HEK293 (cell line): Measurements from ENCODE around the gene ADAT2.

Source experiments
- ZNF747 ChIP-seq: fragments of 450-650 bp; formaldehyde crosslinking; IDR thresholded peaks from 2 replicates; pipeline ENCODE4 v1.5.1; 2016; ENCODE audit warnings: missing biosample characterization, missing genetic modification characterization
- ZSCAN16 ChIP-seq: fragments of 450-650 bp; formaldehyde crosslinking; IDR thresholded peaks from 2 replicates; pipeline ENCODE4 v1.5.1; 2016; ENCODE audit warnings: missing biosample characterization, missing genetic modification characterization
- TF ChIP-seq, protein P1 (sequence below): fragments of 450-650 bp; formaldehyde crosslinking; IDR thresholded peaks from 2 replicates; pipeline ENCODE4 v1.5.1; 2016; ENCODE audit warnings: missing biosample characterization, missing genetic modification characterization
- TF ChIP-seq, protein P2 (sequence below): fragments of 450-650 bp; formaldehyde crosslinking; IDR thresholded peaks from 2 replicates; pipeline ENCODE4 v1.5.1; 2016; ENCODE audit warnings: missing biosample characterization, missing genetic modification characterization

DNA sequence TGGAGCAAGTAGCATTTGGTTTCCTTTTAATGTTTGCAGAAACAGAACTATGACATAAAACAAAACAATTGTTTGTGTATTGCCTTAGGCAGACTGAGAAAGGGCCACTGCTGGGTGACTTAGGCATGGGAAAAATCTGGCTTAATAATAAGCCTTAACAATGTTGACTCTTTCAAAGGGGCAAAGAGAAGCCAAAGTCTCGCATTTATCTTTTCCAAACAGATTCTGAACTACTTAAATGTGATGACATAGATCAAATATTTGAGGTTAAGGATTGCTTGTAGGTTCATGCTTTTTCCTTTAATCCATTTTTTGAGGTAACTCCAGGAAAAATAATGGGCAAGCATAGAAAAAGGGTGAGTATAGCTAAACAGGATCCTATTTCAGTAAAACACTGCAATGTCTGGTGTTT is 39.6 kb downstream of the ADAT2 start:
- TF ChIP-seq ZSCAN16 (tag by site-specific recombination) (no peak), ZNF747 (tag by site-specific recombination) (no peak)
- TF ChIP-seq, protein P1, sequence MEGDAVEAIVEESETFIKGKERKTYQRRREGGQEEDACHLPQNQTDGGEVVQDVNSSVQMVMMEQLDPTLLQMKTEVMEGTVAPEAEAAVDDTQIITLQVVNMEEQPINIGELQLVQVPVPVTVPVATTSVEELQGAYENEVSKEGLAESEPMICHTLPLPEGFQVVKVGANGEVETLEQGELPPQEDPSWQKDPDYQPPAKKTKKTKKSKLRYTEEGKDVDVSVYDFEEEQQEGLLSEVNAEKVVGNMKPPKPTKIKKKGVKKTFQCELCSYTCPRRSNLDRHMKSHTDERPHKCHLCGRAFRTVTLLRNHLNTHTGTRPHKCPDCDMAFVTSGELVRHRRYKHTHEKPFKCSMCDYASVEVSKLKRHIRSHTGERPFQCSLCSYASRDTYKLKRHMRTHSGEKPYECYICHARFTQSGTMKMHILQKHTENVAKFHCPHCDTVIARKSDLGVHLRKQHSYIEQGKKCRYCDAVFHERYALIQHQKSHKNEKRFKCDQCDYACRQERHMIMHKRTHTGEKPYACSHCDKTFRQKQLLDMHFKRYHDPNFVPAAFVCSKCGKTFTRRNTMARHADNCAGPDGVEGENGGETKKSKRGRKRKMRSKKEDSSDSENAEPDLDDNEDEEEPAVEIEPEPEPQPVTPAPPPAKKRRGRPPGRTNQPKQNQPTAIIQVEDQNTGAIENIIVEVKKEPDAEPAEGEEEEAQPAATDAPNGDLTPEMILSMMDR (tag by site-specific recombination), result no peak
- TF ChIP-seq, protein P2, sequence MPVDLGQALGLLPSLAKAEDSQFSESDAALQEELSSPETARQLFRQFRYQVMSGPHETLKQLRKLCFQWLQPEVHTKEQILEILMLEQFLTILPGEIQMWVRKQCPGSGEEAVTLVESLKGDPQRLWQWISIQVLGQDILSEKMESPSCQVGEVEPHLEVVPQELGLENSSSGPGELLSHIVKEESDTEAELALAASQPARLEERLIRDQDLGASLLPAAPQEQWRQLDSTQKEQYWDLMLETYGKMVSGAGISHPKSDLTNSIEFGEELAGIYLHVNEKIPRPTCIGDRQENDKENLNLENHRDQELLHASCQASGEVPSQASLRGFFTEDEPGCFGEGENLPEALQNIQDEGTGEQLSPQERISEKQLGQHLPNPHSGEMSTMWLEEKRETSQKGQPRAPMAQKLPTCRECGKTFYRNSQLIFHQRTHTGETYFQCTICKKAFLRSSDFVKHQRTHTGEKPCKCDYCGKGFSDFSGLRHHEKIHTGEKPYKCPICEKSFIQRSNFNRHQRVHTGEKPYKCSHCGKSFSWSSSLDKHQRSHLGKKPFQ (tag by site-specific recombination), result no peak
